NCI-H1092 treated with DMSO at 0.1 percent for 48 hours (cell line): Measurements from ENCODE around the gene TMEM239.
"Not testable (repeated sequence)": the region's sequence is repeated elsewhere in the genome, so short reads cannot be mapped to it uniquely, and the experiment has no call there.

Experiments used
- DNase-seq: peaks from one replicate; lab custom pipeline; 2025; lab: John Stamatoyannopoulos, UW

The TMEM239 gene

DNA sequence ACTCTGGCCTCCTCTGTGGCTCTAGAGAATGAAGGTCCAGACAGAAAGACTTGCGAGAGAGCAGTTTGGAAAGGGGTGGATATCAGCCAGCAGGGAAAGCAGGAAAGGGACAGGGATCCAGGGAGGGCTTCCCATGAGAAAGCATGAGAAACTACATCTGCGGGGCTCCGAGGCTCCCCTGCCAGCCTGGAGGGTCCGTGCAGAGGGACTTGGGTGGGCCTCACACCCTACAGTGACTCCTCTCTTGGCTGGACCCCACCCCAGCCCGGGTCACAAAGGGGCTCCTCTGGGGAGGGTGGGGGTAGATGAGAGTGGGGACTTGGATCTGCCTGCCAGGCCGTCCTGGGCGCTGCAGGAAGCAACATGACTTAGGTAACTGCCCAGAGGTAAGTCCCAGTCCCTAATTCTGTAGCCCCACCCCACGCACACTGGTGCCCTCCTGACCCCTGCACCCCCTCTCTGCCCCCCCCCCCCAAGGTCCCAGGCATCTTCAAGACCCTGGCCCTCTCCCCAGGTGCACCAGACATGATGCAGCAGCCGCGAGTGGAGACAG lies at the start of gene TMEM239:
Gene TMEM239, plus strand, starts transcription at position 335 of the 553 bp plus-strand sequence. Its CDS starts 191 bp downstream, at position 526.
- no peak for DNase-seq

DNA sequence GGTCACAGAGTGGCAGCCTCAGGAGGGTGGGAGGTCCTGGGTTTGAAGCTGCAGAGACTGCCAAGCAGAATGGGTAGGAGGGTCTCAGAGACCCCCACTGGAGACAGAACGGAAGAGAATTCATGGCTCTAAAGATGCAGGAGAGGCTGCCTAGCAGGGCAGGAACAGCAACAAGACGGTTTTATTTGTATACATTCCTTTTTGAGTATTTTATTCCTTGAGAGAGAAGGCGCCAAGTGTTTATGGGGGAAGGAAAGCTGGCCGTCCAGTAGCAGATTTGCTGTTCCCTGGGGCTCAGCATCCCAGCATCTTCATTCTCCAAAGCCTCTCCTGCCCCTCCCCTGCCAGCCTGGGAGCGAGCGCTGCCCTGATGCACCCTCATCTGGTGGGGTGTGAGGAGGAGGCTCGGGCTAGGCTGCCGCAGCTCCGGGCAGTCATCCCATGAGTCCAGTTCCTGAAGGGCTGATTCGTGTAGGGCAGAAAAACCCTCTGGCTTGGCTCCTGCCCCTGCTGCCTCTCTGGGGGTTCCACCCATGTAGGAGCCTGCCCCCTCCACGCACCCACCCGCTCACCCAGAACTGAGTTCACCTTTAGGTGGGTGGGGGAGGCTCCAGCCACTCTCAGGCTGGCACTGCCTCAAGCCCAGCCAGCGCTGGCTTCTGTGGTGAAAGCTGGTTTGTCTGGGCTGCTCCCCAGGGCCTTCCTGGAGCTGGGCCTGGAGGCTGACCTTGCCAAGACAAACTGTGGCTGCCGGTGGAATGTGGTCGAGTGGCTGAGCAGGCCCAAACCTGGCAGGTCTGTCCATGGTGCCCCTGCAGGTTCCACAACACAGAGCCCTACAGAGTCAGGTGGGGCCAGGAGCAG lies 48.2 kb upstream of the TMEM239 start:
- peak; percentile 8 for DNase-seq

- DNase-seq = no peak
Measured at GRCh38 chr20:2768632-2769015, 47.5 kb upstream of the TMEM239 start.

DNA sequence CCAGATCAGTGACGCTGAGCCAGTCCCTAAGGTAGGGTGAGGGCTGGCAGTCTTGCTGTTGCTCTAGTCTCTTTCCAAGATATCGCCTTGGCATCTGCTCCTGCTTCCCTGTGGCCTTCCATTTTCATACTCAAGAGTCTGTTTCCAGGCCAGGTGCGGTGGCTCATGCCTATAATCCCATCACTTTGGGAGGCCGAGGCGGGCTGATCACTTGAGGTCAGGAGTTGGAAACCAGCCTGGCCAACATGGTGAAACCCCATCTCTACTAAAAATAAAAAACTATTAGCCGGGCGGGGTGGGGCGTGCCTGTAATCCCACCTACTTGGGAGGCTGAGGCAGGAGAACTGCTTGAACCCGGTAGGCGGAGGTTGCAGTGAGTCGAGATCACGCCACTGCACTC lies 46.1 kb upstream of the TMEM239 start:
- DNase-seq = not testable (repeated sequence)

DNA sequence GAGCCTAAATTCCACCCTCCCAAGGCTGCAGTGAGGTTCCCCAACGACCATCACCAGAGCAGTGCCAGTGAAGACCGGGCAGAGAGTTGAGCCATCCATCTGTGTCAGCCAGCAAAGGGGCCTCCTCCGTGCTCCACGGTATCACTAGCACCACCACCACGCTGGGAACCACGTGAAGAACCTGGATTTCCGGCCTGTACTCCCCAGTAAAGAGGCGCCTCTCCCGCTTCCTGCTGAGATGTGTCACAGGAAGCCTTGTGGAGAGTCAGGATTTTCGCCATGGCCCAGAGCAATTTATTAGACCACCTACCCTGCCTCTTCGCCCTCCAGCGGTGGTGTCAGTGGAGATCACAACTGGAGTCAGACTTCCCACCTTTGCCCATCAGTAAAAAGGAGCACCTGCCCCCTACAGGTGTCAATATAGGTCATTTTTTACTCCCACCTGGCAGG lies 44.5 kb upstream of the TMEM239 start:
- no peak for DNase-seq

GRCh38 chr20:2773812-2774211 lies 42.4 kb upstream of the TMEM239 start:
- no peak for DNase-seq

DNA sequence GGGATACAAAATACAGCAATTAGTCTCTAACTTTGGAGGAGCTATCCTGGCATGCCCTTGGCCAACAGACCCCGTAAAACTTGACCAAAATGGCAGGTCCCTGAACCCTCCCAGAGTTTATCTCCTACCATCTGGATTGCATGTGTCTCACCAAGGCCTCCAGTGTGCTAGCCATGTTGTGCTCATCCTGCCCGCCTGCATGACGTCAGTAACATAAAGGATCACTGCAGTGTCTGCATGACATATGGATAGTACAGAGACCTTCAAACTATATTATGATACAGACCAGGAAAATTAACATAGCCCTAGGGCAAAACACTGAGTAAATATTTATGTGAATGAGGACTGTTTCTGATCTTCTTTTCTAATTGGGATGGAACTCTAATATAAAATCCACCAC lies 41.0 kb upstream of the TMEM239 start:
- no peak for DNase-seq

- no peak for DNase-seq
Measured at GRCh38 chr20:2778602-2779321, 37.4 kb upstream of the TMEM239 start.

DNA sequence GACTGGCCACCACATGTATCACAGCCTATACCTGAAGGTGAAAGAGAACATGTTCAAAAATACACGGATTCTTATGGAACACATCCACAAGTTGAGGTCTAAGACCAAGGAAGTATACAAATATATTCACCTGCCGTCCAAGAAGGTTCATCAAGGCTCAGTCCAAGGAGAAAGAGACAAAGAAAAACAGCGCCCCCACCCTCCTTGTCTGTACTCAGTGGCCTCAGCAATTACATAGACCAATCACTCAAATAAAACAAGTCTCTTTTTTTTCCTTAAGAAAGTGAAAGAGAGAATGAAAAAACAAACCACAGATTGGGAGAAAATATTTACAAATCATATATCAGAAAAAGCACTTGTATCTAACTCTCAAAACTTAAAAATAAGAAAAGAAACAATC lies 35.2 kb upstream of the TMEM239 start:
- DNase-seq = no peak

- DNase-seq = no peak
Measured at GRCh38 chr20:2783908-2784566, 32.1 kb upstream of the TMEM239 start.

DNA sequence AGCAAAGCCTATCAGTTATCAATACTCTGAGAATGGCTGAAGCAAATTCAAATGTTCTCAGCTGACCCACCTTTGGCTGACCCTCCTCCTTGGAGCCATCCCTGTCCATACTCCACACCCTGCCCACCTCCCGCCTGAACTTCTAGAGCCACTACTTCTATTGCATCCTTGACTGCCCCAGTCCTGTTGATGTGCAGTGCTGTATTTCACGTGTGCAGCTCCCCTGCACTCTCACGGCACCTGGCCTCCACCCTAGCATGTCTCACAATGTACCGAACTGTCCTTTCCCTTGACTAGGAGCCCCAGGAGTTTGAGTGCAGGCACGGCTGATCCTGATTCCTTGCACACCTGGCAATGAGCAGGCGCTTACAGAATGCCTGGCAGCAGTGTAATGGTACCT lies 22.7 kb upstream of the TMEM239 start:
- no peak for DNase-seq

DNA sequence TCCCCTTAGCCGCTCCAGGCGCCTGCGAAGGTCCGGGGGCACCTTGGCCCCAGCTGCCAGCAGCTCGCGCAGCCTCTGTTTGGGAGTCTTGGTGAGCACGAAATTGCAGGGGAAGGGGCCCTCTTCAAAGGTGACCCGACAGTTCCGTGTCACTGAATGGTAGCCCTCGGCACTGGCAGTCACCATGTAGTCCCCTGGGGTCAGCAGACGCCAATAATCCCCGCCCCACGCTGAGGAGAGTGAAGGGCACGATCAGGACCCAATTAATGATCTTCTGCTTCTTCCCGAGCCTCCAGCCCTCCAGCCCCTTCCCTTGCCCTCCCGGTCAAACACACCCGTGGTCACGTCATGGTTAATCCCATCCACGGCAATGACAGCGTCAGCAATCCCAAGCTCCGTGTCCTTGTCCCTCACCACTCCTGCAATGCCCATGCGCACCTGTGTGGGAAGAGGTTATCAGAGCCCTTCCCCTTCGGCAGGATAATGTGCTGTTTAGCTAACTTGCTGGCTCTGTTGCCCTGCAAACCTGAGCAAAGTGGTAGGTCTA lies 21.9 kb upstream of the TMEM239 start:
- DNase-seq = no peak

- no peak for DNase-seq
Measured at GRCh38 chr20:2794866-2795447, 21.2 kb upstream of the TMEM239 start.

GRCh38 chr20:2795451-2795850 lies 20.7 kb upstream of the TMEM239 start:
- no peak for DNase-seq

- DNase-seq = no peak
Measured at GRCh38 chr20:2796011-2796660, 20.0 kb upstream of the TMEM239 start.

GRCh38 chr20:2797136-2797983 lies 18.8 kb upstream of the TMEM239 start:
- DNase-seq = no peak

- no peak for DNase-seq
Measured at GRCh38 chr20:2798095-2798805, 17.9 kb upstream of the TMEM239 start.

GRCh38 chr20:2798814-2799213 lies 17.4 kb upstream of the TMEM239 start:
- no peak for DNase-seq

DNA sequence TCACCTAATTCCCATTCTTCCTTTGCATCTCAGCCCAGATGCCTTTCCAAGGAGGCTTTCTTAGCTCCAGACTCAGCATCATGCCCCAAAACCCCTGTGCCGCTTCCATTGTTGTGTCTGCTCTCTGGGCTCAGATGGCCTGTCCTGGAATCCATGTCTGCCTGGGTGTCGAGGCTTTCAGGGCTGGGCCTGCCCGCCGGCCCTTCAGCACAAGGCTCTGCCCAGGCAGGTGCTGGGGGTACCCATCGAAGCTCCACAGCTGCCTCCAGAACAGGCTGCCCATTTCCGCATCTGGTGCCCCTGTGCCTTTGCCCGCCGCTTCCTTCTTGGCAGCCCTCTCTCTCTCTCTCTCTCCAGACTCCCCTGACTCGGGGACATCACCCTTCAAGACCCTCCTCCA lies 16.9 kb upstream of the TMEM239 start:
- DNase-seq = no peak
